GM12872 (cell line): ENCODE results near the gene GNPDA1.

Source experiments
- CTCF ChIP-seq: IDR thresholded peaks from 3 replicates; pipeline ENCODE4 v1.5.1; 2011; ENCODE audit warnings: low read depth, mild to moderate bottlenecking, low read length, moderate library complexity; ENCODE audit not compliant: insufficient read depth

The GNPDA1 gene

DNA sequence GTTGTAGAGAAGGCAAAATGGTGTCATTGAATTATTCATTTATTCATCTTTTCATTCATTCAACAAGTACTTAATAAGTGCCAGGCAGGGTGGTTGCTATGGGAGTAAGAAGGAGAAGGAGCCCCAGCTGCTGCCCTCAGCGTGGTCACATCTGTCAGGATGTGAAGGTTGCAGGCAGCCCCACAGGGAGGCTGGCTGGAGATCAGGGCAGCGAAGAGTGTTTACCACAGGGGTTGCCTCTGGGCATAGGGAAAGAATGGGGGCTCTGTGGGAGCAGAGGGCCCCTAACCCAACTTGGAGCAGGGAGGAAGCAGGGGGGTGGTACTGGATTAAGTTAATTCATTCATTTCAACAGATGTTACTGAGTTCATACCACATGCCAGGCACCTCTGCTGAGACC is 60.8 kb downstream of the GNPDA1 start:
- TF ChIP-seq CTCF, result no peak

DNA sequence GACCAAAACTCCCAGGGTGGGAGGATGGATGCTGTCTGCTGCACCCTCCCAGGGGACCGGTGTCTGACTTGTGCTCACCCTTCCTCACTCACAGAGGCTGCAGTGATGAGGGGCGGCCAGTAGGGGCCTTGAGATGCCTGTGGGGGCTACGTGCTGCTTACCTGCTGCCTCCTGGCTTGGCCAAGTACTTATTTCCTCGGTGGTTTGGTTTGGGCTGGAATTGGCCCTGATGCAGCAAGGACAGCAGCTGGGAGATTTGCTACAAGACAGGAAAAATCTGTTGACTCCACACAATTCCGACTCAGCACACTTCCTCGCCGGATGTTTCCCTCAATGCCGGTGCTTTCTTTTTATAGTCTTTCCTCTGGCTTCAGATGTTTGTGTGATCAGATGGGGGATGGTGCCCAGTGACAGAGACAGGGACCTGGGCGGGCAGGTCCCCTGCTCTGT is 61.5 kb downstream of the GNPDA1 start:
- TF ChIP-seq CTCF, result peak; percentile 83
